Measurements from ENCODE around the gene PRKG1. TPM values are rescaled to one million over a fixed set of nuclear protein-coding genes. Genes with fewer than 3 reads are reported as not detected.

PRKG1 gene
- total RNA-seq, 1 experiment from 2014 or later: 0.09 TPM

DNA sequence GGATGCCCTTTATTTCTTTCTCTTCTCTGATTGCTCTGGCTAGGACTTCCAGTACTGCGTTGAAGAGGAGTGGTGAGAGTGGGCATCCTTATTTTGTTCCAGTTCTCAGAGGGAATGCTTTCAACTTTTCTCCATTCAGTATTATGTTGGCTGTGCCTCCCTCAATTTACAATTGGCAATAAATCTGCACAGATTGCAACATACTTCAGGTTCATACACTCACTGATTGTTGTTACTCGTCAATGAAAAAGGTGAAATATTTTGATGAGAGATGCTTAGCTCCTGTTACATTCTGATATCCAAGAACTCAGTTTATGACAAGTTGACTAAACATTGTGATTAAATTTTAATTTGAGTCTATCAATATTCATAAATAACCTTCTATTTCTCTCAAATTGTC is 1201.9 kb downstream of the PRKG1 start:
- no peaks in the 10 kb centered on the region for H3K4me1 Mint-ChIP-seq (ENCODE audit: low read depth, unreplicated experiment)
- no peak for DNase-seq
- peaks cover 16% of the 10 kb centered on the region; the same call in 1 of the 2 replicates for H3K9me3 ChIP-seq
- no peaks in the 10 kb centered on the region for H3K9me3 Mint-ChIP-seq (ENCODE audit: unreplicated experiment)
- BruUV-seq (replicated peaks): no TSS peak
- no peaks in the 10 kb centered on the region for H3K36me3 Mint-ChIP-seq (ENCODE audit: insufficient read depth, unreplicated experiment)
- H3K4me3 ChIP-seq (ENCODE audit: low read depth, low read length): no peak overlapping the region
- no peaks in the 10 kb centered on the region for H3K4me1 ChIP-seq
- ChIA-PET CTCF (interaction anchor here (0.7 kb wide), 1 partner anchor 194 kb away, joined by 3 read pairs; no protein-coding TSS in a partner anchor), POLR2A (no interaction called here)
- H3K4me3 Mint-ChIP-seq (ENCODE audit: unreplicated experiment): no peak overlapping the region
- H3K36me3 ChIP-seq (ENCODE audit: control insufficient read depth, insufficient read depth, low read length): no peaks in the 10 kb centered on the region
- H3K27me3 Mint-ChIP-seq (ENCODE audit: insufficient read depth, unreplicated experiment): no peaks in the 10 kb centered on the region
- no peak overlapping the region for H3K27ac Mint-ChIP-seq (ENCODE audit: unreplicated experiment)
- TF ChIP-seq, protein P1, sequence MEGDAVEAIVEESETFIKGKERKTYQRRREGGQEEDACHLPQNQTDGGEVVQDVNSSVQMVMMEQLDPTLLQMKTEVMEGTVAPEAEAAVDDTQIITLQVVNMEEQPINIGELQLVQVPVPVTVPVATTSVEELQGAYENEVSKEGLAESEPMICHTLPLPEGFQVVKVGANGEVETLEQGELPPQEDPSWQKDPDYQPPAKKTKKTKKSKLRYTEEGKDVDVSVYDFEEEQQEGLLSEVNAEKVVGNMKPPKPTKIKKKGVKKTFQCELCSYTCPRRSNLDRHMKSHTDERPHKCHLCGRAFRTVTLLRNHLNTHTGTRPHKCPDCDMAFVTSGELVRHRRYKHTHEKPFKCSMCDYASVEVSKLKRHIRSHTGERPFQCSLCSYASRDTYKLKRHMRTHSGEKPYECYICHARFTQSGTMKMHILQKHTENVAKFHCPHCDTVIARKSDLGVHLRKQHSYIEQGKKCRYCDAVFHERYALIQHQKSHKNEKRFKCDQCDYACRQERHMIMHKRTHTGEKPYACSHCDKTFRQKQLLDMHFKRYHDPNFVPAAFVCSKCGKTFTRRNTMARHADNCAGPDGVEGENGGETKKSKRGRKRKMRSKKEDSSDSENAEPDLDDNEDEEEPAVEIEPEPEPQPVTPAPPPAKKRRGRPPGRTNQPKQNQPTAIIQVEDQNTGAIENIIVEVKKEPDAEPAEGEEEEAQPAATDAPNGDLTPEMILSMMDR (IDR thresholded peaks at IDR 0.05; ENCODE audit: insufficient read depth in 1 of 2, low read depth in 1 of 2, low read length in 1 of 2, severe bottlenecking in 1 of 2, unreplicated experiment in 1 of 2): no peak
- H3K27me3 ChIP-seq (replicated peaks; ENCODE audit: control insufficient read depth, insufficient read depth, low read length): no peaks in the 10 kb centered on the region
- intact Hi-C loops (cut with micrococcal nuclease; ENCODE audit: unreplicated experiment): no loop called here

GRCh38 chr10:52276986-52277385 is 1202.7 kb downstream of the PRKG1 start:
- H3K4me1 Mint-ChIP-seq (ENCODE audit: low read depth, unreplicated experiment): no peaks in the 10 kb centered on the region
- intact Hi-C loops (cut with micrococcal nuclease; ENCODE audit: unreplicated experiment): no loop called here
- no peak overlapping the region for H3K27ac Mint-ChIP-seq (ENCODE audit: unreplicated experiment)
- TF ChIP-seq, protein P1 (IDR thresholded peaks at IDR 0.05; ENCODE audit: insufficient read depth in 1 of 2, low read depth in 1 of 2, low read length in 1 of 2, severe bottlenecking in 1 of 2, unreplicated experiment in 1 of 2): no peak
- Histone ChIP-seq H3K36me3 (ENCODE audit: control insufficient read depth, insufficient read depth, low read length) (no peaks in the 10 kb centered on the region), H3K27me3 (replicated peaks; ENCODE audit: control insufficient read depth, insufficient read depth, low read length) (no peaks in the 10 kb centered on the region), H3K4me1 (no peaks in the 10 kb centered on the region), H3K4me3 (ENCODE audit: low read depth, low read length) (no peak overlapping the region), H3K9me3 (peaks cover 16% of the 10 kb centered on the region; the same call in 1 of the 2 replicates)
- no peaks in the 10 kb centered on the region for H3K36me3 Mint-ChIP-seq (ENCODE audit: insufficient read depth, unreplicated experiment)
- no TSS peak for BruUV-seq (replicated peaks)
- POLR2A ChIA-PET: no interaction called here
- no peaks in the 10 kb centered on the region for H3K27me3 Mint-ChIP-seq (ENCODE audit: insufficient read depth, unreplicated experiment)
- no peak for DNase-seq
- H3K4me3 Mint-ChIP-seq (ENCODE audit: unreplicated experiment): no peak overlapping the region
- CTCF ChIA-PET: no interaction called here
- H3K9me3 Mint-ChIP-seq (ENCODE audit: unreplicated experiment): no peaks in the 10 kb centered on the region

DNA sequence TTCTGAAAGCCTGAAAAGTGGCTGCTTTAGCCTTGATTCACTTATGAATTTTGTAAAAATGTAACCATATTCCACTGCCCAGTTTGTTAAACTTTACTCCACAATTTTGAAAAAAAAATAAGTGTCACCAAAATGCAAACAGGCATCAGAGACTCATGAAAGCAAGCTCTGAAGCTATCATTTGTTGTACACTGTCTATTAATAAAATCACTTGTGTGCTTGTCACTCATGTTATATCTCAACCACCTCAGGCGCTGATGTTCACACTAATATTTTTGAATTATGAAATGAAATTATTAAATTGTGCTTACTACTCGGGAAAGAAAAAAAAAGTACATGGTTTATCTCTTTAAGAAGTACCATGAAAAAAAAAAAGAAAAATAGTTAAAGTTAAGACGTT is 1205.3 kb downstream of the PRKG1 start:
- Histone ChIP-seq H3K4me3 (ENCODE audit: low read depth, low read length) (no peak overlapping the region), H3K9me3 (peaks cover 10% of the 10 kb centered on the region; the same call in 1 of the 2 replicates), H3K4me1 (no peaks in the 10 kb centered on the region), H3K36me3 (ENCODE audit: control insufficient read depth, insufficient read depth, low read length) (no peaks in the 10 kb centered on the region), H3K27me3 (replicated peaks; ENCODE audit: control insufficient read depth, insufficient read depth, low read length) (no peaks in the 10 kb centered on the region)
- TF ChIP-seq, protein P1 (IDR thresholded peaks at IDR 0.05; ENCODE audit: insufficient read depth in 1 of 2, low read depth in 1 of 2, low read length in 1 of 2, severe bottlenecking in 1 of 2, unreplicated experiment in 1 of 2): no peak
- no TSS peak for BruUV-seq (replicated peaks)
- POLR2A ChIA-PET: interaction anchor here (0.6 kb wide), 1 partner anchor 182 kb away, joined by 3 read pairs; no protein-coding TSS in a partner anchor
- CTCF ChIA-PET: no interaction called here
- Mint-ChIP-seq H3K4me3 (ENCODE audit: unreplicated experiment) (no peak overlapping the region), H3K27ac (ENCODE audit: unreplicated experiment) (no peak overlapping the region), H3K27me3 (ENCODE audit: insufficient read depth, unreplicated experiment) (no peaks in the 10 kb centered on the region), H3K4me1 (ENCODE audit: low read depth, unreplicated experiment) (no peaks in the 10 kb centered on the region), H3K36me3 (ENCODE audit: insufficient read depth, unreplicated experiment) (no peaks in the 10 kb centered on the region), H3K9me3 (ENCODE audit: unreplicated experiment) (no peaks in the 10 kb centered on the region)
- DNase-seq: no peak
- intact Hi-C loops (cut with micrococcal nuclease; ENCODE audit: unreplicated experiment): no loop called here

Data from Caco-2 (cell line).